Lung (tissue), 16 donors: ENCODE data around the gene CAPG. TPM values are rescaled to one million over a fixed set of nuclear protein-coding genes. Genes with fewer than 3 reads are reported as not detected.

Source experiments
- ATAC-seq: fragments of 200-7000 bp; cut with Tn5 transposase; one replicate; pipeline ENCODE4 v1.9.1; 2020; ENCODE audit warnings: moderate number of reproducible peaks; ENCODE audit not compliant: insufficient read depth, low FRiP score
- DNase-seq, 3 donors: peaks; one replicate each; pipeline ENCODE4 v3.0.0-alpha.2; 2013 to 2017
- H3K27ac ChIP-seq, 2 donors: one replicate each; pipeline ENCODE4 v1.5.1; 2013; ENCODE audit warnings: mild to moderate bottlenecking in 2 of 2, moderate library complexity in 2 of 2, control low read depth in 1 of 2, inconsistent platforms in 1 of 2, low read depth in 1 of 2, low read length in 1 of 2
- H3K27me3 ChIP-seq, 3 donors: one replicate each; pipeline ENCODE4 v1.5.1; 2013; ENCODE audit warnings: low read length in 2 of 3; ENCODE audit not compliant: control insufficient read depth in 3 of 3, insufficient read depth in 3 of 3
- H3K36me3 ChIP-seq, 4 donors: one replicate each; pipeline ENCODE4 v1.5.1; 2013; ENCODE audit warnings: low read length in 4 of 4, mild to moderate bottlenecking in 1 of 4, moderate library complexity in 1 of 4; ENCODE audit not compliant: control insufficient read depth in 4 of 4, insufficient read depth in 4 of 4
- H3K4me1 ChIP-seq, 5 donors: one replicate each; pipeline ENCODE4 v1.5.1; 2013; ENCODE audit warnings: low read length in 5 of 5, mild to moderate bottlenecking in 2 of 5, moderate library complexity in 1 of 5; ENCODE audit not compliant: control insufficient read depth in 5 of 5, insufficient read depth in 5 of 5
- H3K4me3 ChIP-seq: one replicate; pipeline ENCODE4 v1.5.1; 2013; ENCODE audit warnings: mild to moderate bottlenecking, control low read depth, moderate library complexity
- H3K9ac ChIP-seq, 2 donors: one replicate each; pipeline ENCODE4 v1.5.1; 2013; ENCODE audit warnings: low read length in 2 of 2, control low read depth in 1 of 2; ENCODE audit not compliant: insufficient read depth in 1 of 2
- H3K9me3 ChIP-seq, 4 donors: one replicate each; pipeline ENCODE4 v1.5.1; 2013; ENCODE audit warnings: low read length in 3 of 4, mild to moderate bottlenecking in 1 of 4, moderate library complexity in 1 of 4; ENCODE audit not compliant: control insufficient read depth in 4 of 4, insufficient read depth in 3 of 4
- CTCF ChIP-seq: IDR thresholded peaks from 2 replicates; pipeline ENCODE4 v1.5.1; 2012; ENCODE audit warnings: mild to moderate bottlenecking; ENCODE audit errors: control extremely low read depth, extremely low read depth
- WGBS, 2 donors: extraction: QIAGEN DNeasy Blood & Tissue Kit; methylation state at CpG; one replicate each; pipeline ENCODE4 v1.1.7; 2013; 5-methylcytosine and 5-hydroxymethylcytosine counted together
- long read RNA-seq, 5 donors: transcript quantifications; one replicate each; lab custom pipeline, GENCODE V29; 2026
- polyA plus RNA-seq, 2 donors: library from polyadenylated mRNA; stranded (reverse); fragments of 200-250 nt; gene quantifications; one replicate each; pipeline ENCODE4 v1.2.1, GENCODE V29; 2013
- total RNA-seq, 2 donors: library from RNA; depleted of rRNA in 1 of 2; stranded (reverse); fragments of >200 nt in 1 of 2; gene quantifications; one replicate each; pipeline ENCODE4 v1.2.1, GENCODE V29; 2014 to 2021
- donor health status: control.
- donor health status: control.
- donor health status: Bipolar disorder and iron deficiency.
- donor health status: healthy.
- donor health status: DM: yes; HTN: yes; CAD: no.

CAPG gene
- 100 to 1,000 TPM in 1 of 2 donors, 10 to 100 TPM in 1; 53.2 to 393 TPM for total RNA-seq
- 100 to 1,000 TPM; 387 to 415 TPM for polyA plus RNA-seq
- long read RNA-seq, donor 1, transcript CAPG-204 (10 exons, 1,151 nt), result major isoform, 12 of 17 reads
- long read RNA-seq, donor 1, partial matches to known transcripts, result 0 of 17 reads
- long read RNA-seq, donor 1, other reads (novel, unspliced or antisense), result 0 of 17 reads
- long read RNA-seq, donor 2, transcript CAPG-204 (10 exons, 1,151 nt), result major isoform, 5 of 8 reads
- long read RNA-seq, donor 2, partial matches to known transcripts, result 0 of 8 reads
- long read RNA-seq, donor 2, other reads (novel, unspliced or antisense), result 0 of 8 reads
- long read RNA-seq, donor 3, partial matches to known transcripts, result 0 of 8 reads
- long read RNA-seq, donor 3, other reads (novel, unspliced or antisense), result 0 of 8 reads
- long read RNA-seq, donor 4, transcript CAPG-204 (10 exons, 1,151 nt), result major isoform, 5 of 8 reads
- long read RNA-seq, donor 4, partial matches to known transcripts, result 0 of 8 reads
- long read RNA-seq, donor 4, other reads (novel, unspliced or antisense), result 0 of 8 reads
- long read RNA-seq, donor 5, transcript CAPG-204 (10 exons, 1,151 nt), result major isoform, 20 of 27 reads
- long read RNA-seq, donor 5, partial matches to known transcripts, result 6 of 27 reads
- long read RNA-seq, donor 5, other reads (novel, unspliced or antisense), result 0 of 27 reads

- DNase-seq (no peak), ATAC-seq (peak; percentile 39)
- Histone ChIP-seq H3K9me3 (no peaks in the 10 kb centered on the region), H3K27me3 (no peaks in the 10 kb centered on the region), H3K4me1 (peaks cover 0 to 12% (median 0%) of the 10 kb centered on the region in 5 donors), H3K4me3 (peak within 1 kb of the TSS; percentile 23), H3K36me3 (no peaks in the 10 kb centered on the region), H3K9ac (no peak within 1 kb of the TSS), H3K27ac (peak within 1 kb of the TSS in 1 of 2 donors; percentile 75)
- 22 to 39% methylated on average over 12 of the region's 12 CpGs for WGBS, 2 donors
- TF ChIP-seq CTCF, result no peak
These were observed at the start of gene CAPG for GRCh38 chr2:85409845-85410583. TSS of gene CAPG (minus strand) at chr2:85410366. CDS start at chr2:85402145, 8,221 bp downstream.

GRCh38 chr2:85459771-85460170 lies 49.6 kb upstream of the CAPG start:
- TF ChIP-seq CTCF, result no peak
- no peak for ATAC-seq

GRCh38 chr2:85458601-85459563 lies 48.7 kb upstream of the CAPG start:
- WGBS, 2 donors, result 88 to 94% methylated on average over 12 of the region's 12 CpGs
- no peak for TF ChIP-seq CTCF

More at GRCh38 chr2:85459771-85460170, 49.6 kb upstream of the CAPG start:
- 100% methylated on average over 1 of the region's 1 CpG for WGBS, 2 donors
- Histone ChIP-seq H3K27ac (no peak overlapping the region), H3K4me1 (peaks cover 0 to 2% (median 0%) of the 10 kb centered on the region in 5 donors), H3K4me3 (no peak overlapping the region), H3K9ac (no peak overlapping the region), H3K36me3 (no peaks in the 10 kb centered on the region), H3K27me3 (no peaks in the 10 kb centered on the region), H3K9me3 (no peaks in the 10 kb centered on the region)
- DNase-seq, result no peak

More at GRCh38 chr2:85458601-85459563, 48.7 kb upstream of the CAPG start:
- H3K27me3 ChIP-seq, result no peaks in the 10 kb centered on the region
- no peak overlapping the region for H3K27ac ChIP-seq
- H3K4me3 ChIP-seq, result no peak overlapping the region
- no peaks in the 10 kb centered on the region for H3K36me3 ChIP-seq
- H3K4me1 ChIP-seq, result peaks cover 0 to under 1% (median 0%) of the 10 kb centered on the region in 5 donors
- no peak overlapping the region for H3K9ac ChIP-seq
- H3K9me3 ChIP-seq, result no peaks in the 10 kb centered on the region
- no peak for ATAC-seq
- DNase-seq, result no peak
